ENCODE data around the gene TEAD1. TPM values are rescaled to one million over a fixed set of nuclear protein-coding genes. Genes with fewer than 3 reads are reported as not detected.

The TEAD1 gene
- total and polyA plus RNA-seq, 9 of the 15 experiments (the other 6 are each of a cell fraction or from before 2014, with no cell fraction given): 1.7 to 17.7 (median 10.8) TPM

DNA sequence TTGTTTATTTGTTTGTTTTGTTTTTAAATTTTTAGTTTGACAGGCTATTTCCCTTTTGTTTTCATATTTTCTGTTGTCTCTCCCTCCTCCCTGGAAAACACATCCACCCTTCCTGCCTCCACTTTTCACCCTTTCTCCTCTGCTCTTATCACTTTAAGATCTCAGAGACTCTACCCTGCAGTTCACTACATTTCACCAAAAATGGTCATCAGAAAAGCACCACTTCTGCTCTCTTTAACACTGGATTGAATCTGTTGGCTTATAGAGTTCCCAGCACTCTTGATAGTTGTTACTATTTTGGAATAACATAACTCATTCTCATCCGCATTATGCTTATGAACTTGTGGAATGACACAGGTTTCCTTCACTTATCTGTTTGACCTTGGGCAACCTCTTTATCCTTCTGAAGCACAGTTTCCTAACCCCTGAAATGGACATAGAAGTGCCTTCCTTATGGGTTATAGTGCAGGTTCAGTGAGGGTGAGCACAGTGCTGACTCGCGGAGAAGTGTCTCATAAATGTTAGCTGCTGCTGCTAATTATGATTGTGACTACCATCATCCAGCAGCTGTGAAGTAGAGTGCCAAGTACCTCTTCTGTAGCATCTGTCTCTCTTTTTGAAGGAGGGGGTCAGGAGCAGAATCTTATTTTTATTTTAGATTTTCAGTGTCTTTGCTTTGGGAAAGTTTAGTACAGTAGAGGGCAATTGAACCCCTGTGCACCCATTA is 15.0 kb downstream of the TEAD1 start:
- DNase-seq (ENCODE audit: extremely low read depth in 1 of 4, low spot score in 3 of 4): peak in 1 of 4 experiments; percentile 29
- Histone ChIP-seq H4K20me1 (replicated peaks; ENCODE audit: control insufficient read depth, insufficient read depth, low read length) (peaks cover 19% of the 10 kb centered on the region; the same call in 1 of the 2 replicates), H3K27ac (ENCODE audit: extremely low read depth, low read depth, low read length) (no peak overlapping the region), H3K9me1 (ENCODE audit: control insufficient read depth, insufficient read depth, low read length) (no peaks in the 10 kb centered on the region), H3K27me3 (ENCODE audit: control insufficient read depth in 2 of 2, insufficient read depth in 2 of 2, low read length in 2 of 2) (no peaks in the 10 kb centered on the region), H3K9ac (ENCODE audit: insufficient read depth in 1 of 2, low read depth in 2 of 2, low read length in 2 of 2) (no peak overlapping the region), H3K4me1 (replicated peaks in 1 of 2; ENCODE audit: control insufficient read depth in 2 of 2, insufficient read depth in 2 of 2, low read length in 2 of 2) (peaks cover 24 to 72% of the 10 kb centered on the region in 2 experiments), H3K79me2 (ENCODE audit: control insufficient read depth, insufficient read depth, low read length) (peaks cover 49% of the 10 kb centered on the region), H3K9me3 (replicated peaks; ENCODE audit: control insufficient read depth, insufficient read depth, low read depth, low read length) (no peaks in the 10 kb centered on the region), H3K4me3 (no peak overlapping the region), H3K4me2 (ENCODE audit: insufficient read depth, low read length) (no peak overlapping the region), H2AFZ (ENCODE audit: low read depth, low read length) (no peak overlapping the region), H3K36me3 (ENCODE audit: control insufficient read depth, insufficient read depth, low read length) (no peaks in the 10 kb centered on the region)
- 42% methylated on average over 3 of the region's 3 CpGs for WGBS (ENCODE audit: insufficient coverage, low coverage, missing lambda C conversion rate)
- ChIA-PET POLR2A (interaction anchor here (0.5 kb wide), 1 partner anchor 27 kb away, joined by 3 read pairs; no protein-coding TSS in a partner anchor), CTCF (ENCODE audit: low intra/inter-chr PET ratio) (no interaction called here)
- ATAC-seq: no peak
- FAIRE-seq: no peak
- BruUV-seq (replicated peaks): no TSS peak
- intact Hi-C loops (cut with micrococcal nuclease): loop anchor here (5.0 kb wide), 1 partner anchor 73 kb away; no protein-coding TSS in a partner anchor
- in situ Hi-C loops (cut with MboI): no loop called here
- TF ChIP-seq SRF (CRISPR knock-in tag; IDR thresholded peaks at IDR 0.05) (peak in 1 of 2 experiments; percentile 77; a peak in 2 of 4 replicates), ZSCAN29 (IDR thresholded peaks at IDR 0.05) (no peak), NR2C2 (CRISPR knock-in tag; IDR thresholded peaks at IDR 0.05) (no peak), NR2C2 (tag; IDR thresholded peaks at IDR 0.05) (peak; percentile 16; the same call in 1 of the 2 replicates), SUPT5H (IDR thresholded peaks at IDR 0.05) (no peak), NFE2 (IDR thresholded peaks at IDR 0.05; ENCODE audit: low read depth) (no peak), FOSL1 (tag; conservative IDR thresholded peaks at IDR 0.05) (0 out of 2 replicates have a peak, but pooled peaks have one; percentile 19), ZNF274 (IDR thresholded peaks at IDR 0.05; ENCODE audit: borderline replicate concordance, low read depth, low read length) (no peak), MTA1 (IDR thresholded peaks at IDR 0.05; ENCODE audit: borderline replicate concordance) (no peak), ZFP30 (CRISPR knock-in tag; IDR thresholded peaks at IDR 0.05; ENCODE audit: borderline replicate concordance) (no peak), ESRRA (IDR thresholded peaks at IDR 0.05; ENCODE audit: borderline replicate concordance, low read depth) (peak; percentile 98), TEAD1 (CRISPR knock-in tag; IDR thresholded peaks at IDR 0.05) (0 out of 4 replicates have a peak, but pooled peaks of 1 of the 2 experiments have one; percentile 9), ZNF766 (CRISPR knock-in tag; conservative IDR thresholded peaks at IDR 0.05) (0 out of 2 replicates have a peak, but pooled peaks have one; percentile 28), HNRNPUL1 (IDR thresholded peaks at IDR 0.05; ENCODE audit: low read length) (no peak)
- TF ChIP-seq, protein P1, sequence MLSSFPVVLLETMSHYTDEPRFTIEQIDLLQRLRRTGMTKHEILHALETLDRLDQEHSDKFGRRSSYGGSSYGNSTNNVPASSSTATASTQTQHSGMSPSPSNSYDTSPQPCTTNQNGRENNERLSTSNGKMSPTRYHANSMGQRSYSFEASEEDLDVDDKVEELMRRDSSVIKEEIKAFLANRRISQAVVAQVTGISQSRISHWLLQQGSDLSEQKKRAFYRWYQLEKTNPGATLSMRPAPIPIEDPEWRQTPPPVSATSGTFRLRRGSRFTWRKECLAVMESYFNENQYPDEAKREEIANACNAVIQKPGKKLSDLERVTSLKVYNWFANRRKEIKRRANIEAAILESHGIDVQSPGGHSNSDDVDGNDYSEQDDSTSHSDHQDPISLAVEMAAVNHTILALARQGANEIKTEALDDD (IDR thresholded peaks at IDR 0.05): no peak
- TF ChIP-seq, protein P2, sequence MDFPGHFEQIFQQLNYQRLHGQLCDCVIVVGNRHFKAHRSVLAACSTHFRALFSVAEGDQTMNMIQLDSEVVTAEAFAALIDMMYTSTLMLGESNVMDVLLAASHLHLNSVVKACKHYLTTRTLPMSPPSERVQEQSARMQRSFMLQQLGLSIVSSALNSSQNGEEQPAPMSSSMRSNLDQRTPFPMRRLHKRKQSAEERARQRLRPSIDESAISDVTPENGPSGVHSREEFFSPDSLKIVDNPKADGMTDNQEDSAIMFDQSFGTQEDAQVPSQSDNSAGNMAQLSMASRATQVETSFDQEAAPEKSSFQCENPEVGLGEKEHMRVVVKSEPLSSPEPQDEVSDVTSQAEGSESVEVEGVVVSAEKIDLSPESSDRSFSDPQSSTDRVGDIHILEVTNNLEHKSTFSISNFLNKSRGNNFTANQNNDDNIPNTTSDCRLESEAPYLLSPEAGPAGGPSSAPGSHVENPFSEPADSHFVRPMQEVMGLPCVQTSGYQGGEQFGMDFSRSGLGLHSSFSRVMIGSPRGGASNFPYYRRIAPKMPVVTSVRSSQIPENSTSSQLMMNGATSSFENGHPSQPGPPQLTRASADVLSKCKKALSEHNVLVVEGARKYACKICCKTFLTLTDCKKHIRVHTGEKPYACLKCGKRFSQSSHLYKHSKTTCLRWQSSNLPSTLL (IDR thresholded peaks at IDR 0.05): no peak
